ENCODE data around the gene TAS1R2.

TAS1R2 gene

GRCh38 chr1:18875796-18876128, 16.3 kb upstream of the TAS1R2 start:
- no peak overlapping the region for H3K4me3 ChIP-seq (ENCODE audit: low read depth, low read length)
- no peak for DNase-seq (ENCODE audit: low read depth)
- in situ Hi-C loops (cut with HindIII; ENCODE audit: low sequenced_read_pairs) = no loop called here
- no peak for TF ChIP-seq CTCF (IDR thresholded peaks at IDR 0.05; ENCODE audit: low read depth, low read length, missing control alignments)

GRCh38 chr1:18875107-18875795, 15.8 kb upstream of the TAS1R2 start:
- no peak overlapping the region for H3K4me3 ChIP-seq (ENCODE audit: low read depth, low read length)
- peak; percentile 90 for TF ChIP-seq CTCF (IDR thresholded peaks at IDR 0.05; ENCODE audit: low read depth, low read length, missing control alignments)
- peak; percentile 71 for DNase-seq (ENCODE audit: low read depth)
- in situ Hi-C loops (cut with HindIII; ENCODE audit: low sequenced_read_pairs) = no loop called here

GRCh38 chr1:18874600-18874999, 15.1 kb upstream of the TAS1R2 start:
- TF ChIP-seq CTCF (IDR thresholded peaks at IDR 0.05; ENCODE audit: low read depth, low read length, missing control alignments) = no peak
- in situ Hi-C loops (cut with HindIII; ENCODE audit: low sequenced_read_pairs) = no loop called here
- no peak overlapping the region for H3K4me3 ChIP-seq (ENCODE audit: low read depth, low read length)
- DNase-seq (ENCODE audit: low read depth) = no peak

- no peak for DNase-seq (ENCODE audit: low read depth)
- in situ Hi-C loops (cut with HindIII; ENCODE audit: low sequenced_read_pairs) = no loop called here
- no peak overlapping the region for H3K4me3 ChIP-seq (ENCODE audit: low read depth, low read length)
- TF ChIP-seq CTCF (IDR thresholded peaks at IDR 0.05; ENCODE audit: low read depth, low read length, missing control alignments) = no peak
Measured at GRCh38 chr1:18874036-18874435, 14.6 kb upstream of the TAS1R2 start.

GRCh38 chr1:18872071-18872611, 12.7 kb upstream of the TAS1R2 start:
- in situ Hi-C loops (cut with HindIII; ENCODE audit: low sequenced_read_pairs) = no loop called here

GRCh38 chr1:18871401-18872070, 12.1 kb upstream of the TAS1R2 start:
- no peak overlapping the region for H3K4me3 ChIP-seq (ENCODE audit: low read depth, low read length)
- DNase-seq (ENCODE audit: low read depth) = no peak
- no peak for TF ChIP-seq CTCF (IDR thresholded peaks at IDR 0.05; ENCODE audit: low read depth, low read length, missing control alignments)
- in situ Hi-C loops (cut with HindIII; ENCODE audit: low sequenced_read_pairs) = no loop called here

More at GRCh38 chr1:18872071-18872611, 12.7 kb upstream of the TAS1R2 start:
- no peak for TF ChIP-seq CTCF (IDR thresholded peaks at IDR 0.05; ENCODE audit: low read depth, low read length, missing control alignments)
- no peak for DNase-seq (ENCODE audit: low read depth)
- H3K4me3 ChIP-seq (ENCODE audit: low read depth, low read length) = no peak overlapping the region

Measured in astrocyte of the cerebellum (primary cell).